ENCODE data around the gene CREBBP. TPM values are rescaled to one million over a fixed set of nuclear protein-coding genes. Genes with fewer than 3 reads are reported as not detected.

CREBBP gene
- polyA plus RNA-seq, 1 experiment = 9.8 TPM

GRCh38 chr16:3824121-3824795 is 56.3 kb downstream of the CREBBP start:
- DNase-seq (ENCODE audit: low read depth, low spot score) = no peak
- no peaks in the 10 kb centered on the region for H3K9me3 ChIP-seq (ENCODE audit: control insufficient read depth, insufficient read depth, low read length)
- CTCF ChIA-PET = no interaction called here
- H3K4me3 ChIP-seq (ENCODE audit: low read depth, low read length) = no peak overlapping the region
- H3K27ac ChIP-seq (ENCODE audit: low read depth, low read length) = no peak overlapping the region
- no peak for TF ChIP-seq CTCF (IDR thresholded peaks at IDR 0.05; ENCODE audit: low read depth, low read length)
- POLR2A ChIA-PET = interaction anchor here (0.7 kb wide), 1 partner anchor 43 kb away, joined by 4 read pairs; no protein-coding TSS in a partner anchor
- H3K27me3 ChIP-seq (ENCODE audit: control insufficient read depth, insufficient read depth, low read length) = no peaks in the 10 kb centered on the region

GRCh38 chr16:3823427-3823826 is 57.1 kb downstream of the CREBBP start:
- H3K9me3 ChIP-seq (ENCODE audit: control insufficient read depth, insufficient read depth, low read length) = no peaks in the 10 kb centered on the region
- no peak overlapping the region for H3K27ac ChIP-seq (ENCODE audit: low read depth, low read length)
- no peaks in the 10 kb centered on the region for H3K27me3 ChIP-seq (ENCODE audit: control insufficient read depth, insufficient read depth, low read length)
- POLR2A ChIA-PET = no interaction called here
- no peak for TF ChIP-seq CTCF (IDR thresholded peaks at IDR 0.05; ENCODE audit: low read depth, low read length)
- no peak for DNase-seq (ENCODE audit: low read depth, low spot score)
- H3K4me3 ChIP-seq (ENCODE audit: low read depth, low read length) = no peak overlapping the region
- CTCF ChIA-PET = no interaction called here

- ChIA-PET CTCF (no interaction called here), POLR2A (no interaction called here)
- no peak for DNase-seq (ENCODE audit: low read depth, low spot score)
These were observed 58.0 kb downstream of the CREBBP start for GRCh38 chr16:3822366-3823045.

GRCh38 chr16:3821184-3821583 is 59.3 kb downstream of the CREBBP start:
- ChIA-PET POLR2A (no interaction called here), CTCF (no interaction called here)
- H3K27me3 ChIP-seq (ENCODE audit: control insufficient read depth, insufficient read depth, low read length) = no peaks in the 10 kb centered on the region
- no peak overlapping the region for H3K4me3 ChIP-seq (ENCODE audit: low read depth, low read length)
- H3K27ac ChIP-seq (ENCODE audit: low read depth, low read length) = no peak overlapping the region
- no peak for TF ChIP-seq CTCF (IDR thresholded peaks at IDR 0.05; ENCODE audit: low read depth, low read length)
- H3K9me3 ChIP-seq (ENCODE audit: control insufficient read depth, insufficient read depth, low read length) = no peaks in the 10 kb centered on the region
- DNase-seq (ENCODE audit: low read depth, low spot score) = no peak

More at GRCh38 chr16:3822366-3823045, 58.0 kb downstream of the CREBBP start:
- no peaks in the 10 kb centered on the region for H3K27me3 ChIP-seq (ENCODE audit: control insufficient read depth, insufficient read depth, low read length)
- no peak overlapping the region for H3K4me3 ChIP-seq (ENCODE audit: low read depth, low read length)
- H3K27ac ChIP-seq (ENCODE audit: low read depth, low read length) = no peak overlapping the region
- no peaks in the 10 kb centered on the region for H3K9me3 ChIP-seq (ENCODE audit: control insufficient read depth, insufficient read depth, low read length)
- TF ChIP-seq CTCF (IDR thresholded peaks at IDR 0.05; ENCODE audit: low read depth, low read length) = no peak
